ENCODE measurements around the gene ZBTB7B.

GRCh38 chr1:155044365-155044764, 41.8 kb downstream of the ZBTB7B start:
- no peak for TF ChIP-seq CTCF (IDR thresholded peaks at IDR 0.05 in 2 of 3, conservative IDR thresholded peaks at IDR 0.05 in 1 of 3; ENCODE audit: insufficient read depth in 2 of 3, low read depth in 1 of 3, low read length in 3 of 3)
- TF ChIP-seq TEAD2 (tag; IDR thresholded peaks at IDR 0.05), result no peak
- no peak for TF ChIP-seq E2F5 (CRISPR knock-in tag; IDR thresholded peaks at IDR 0.05)
- TF ChIP-seq MNT (conservative IDR thresholded peaks at IDR 0.05), result no peak
- TF ChIP-seq ZNF512 (tag; IDR thresholded peaks at IDR 0.05), result no peak
- no peak for TF ChIP-seq CEBPB (tag; IDR thresholded peaks at IDR 0.05)
- TF ChIP-seq ZNF639 (CRISPR knock-in tag; conservative IDR thresholded peaks at IDR 0.05 in 1 of 2, IDR thresholded peaks at IDR 0.05 in 1 of 2), result no peak
- TF ChIP-seq POLR2AphosphoS5 (IDR thresholded peaks at IDR 0.05; ENCODE audit: control insufficient read depth, insufficient read depth, low read depth, low read length), result no peak

Measured in K562 (cell line).